ENCODE results near the gene LYZL1. TPM values are rescaled to one million over a fixed set of nuclear protein-coding genes. Genes with fewer than 3 reads are reported as not detected.

Gene LYZL1
- polyA plus RNA-seq, 1 experiment, result not detected

- peak; percentile 46 for TF ChIP-seq CTCF (IDR thresholded peaks at IDR 0.05; ENCODE audit: insufficient read depth, low read depth, low read length)
- CTCF ChIA-PET, result interaction anchor here (0.6 to 3.1 kb wide), 6 partner anchors 7 to 580 kb away, joined by 3 to 20 read pairs (median 3); no protein-coding TSS in a partner anchor
- POLR2A ChIA-PET, result no interaction called here
Observed at GRCh38 chr10:29243750-29244149, 45.1 kb upstream of the LYZL1 start.

GRCh38 chr10:29244978-29245377 lies 43.9 kb upstream of the LYZL1 start:
- ChIA-PET POLR2A (no interaction called here), CTCF (interaction anchor here (1.3 to 3.1 kb wide), 2 partner anchors 8 to 581 kb away, joined by 4 to 20 read pairs; no protein-coding TSS in a partner anchor)
- no peak for TF ChIP-seq CTCF (IDR thresholded peaks at IDR 0.05; ENCODE audit: insufficient read depth, low read depth, low read length)
- no peak for DNase-seq (ENCODE audit: low read depth)
- no peaks in the 10 kb centered on the region for H3K36me3 ChIP-seq (ENCODE audit: control insufficient read depth, insufficient read depth, low read length)
- peaks cover 12% of the 10 kb centered on the region for H3K27me3 ChIP-seq (ENCODE audit: control insufficient read depth, insufficient read depth, low read length)
- H3K4me3 ChIP-seq (ENCODE audit: low read depth, low read length), result no peak overlapping the region

More at GRCh38 chr10:29243750-29244149, 45.1 kb upstream of the LYZL1 start:
- DNase-seq (ENCODE audit: low read depth), result no peak
- Histone ChIP-seq H3K36me3 (ENCODE audit: control insufficient read depth, insufficient read depth, low read length) (no peaks in the 10 kb centered on the region), H3K4me3 (ENCODE audit: low read depth, low read length) (no peak overlapping the region), H3K27me3 (ENCODE audit: control insufficient read depth, insufficient read depth, low read length) (peaks cover 9% of the 10 kb centered on the region)

- no peak overlapping the region for H3K4me3 ChIP-seq (ENCODE audit: low read depth, low read length)
- H3K27me3 ChIP-seq (ENCODE audit: control insufficient read depth, insufficient read depth, low read length), result peaks cover 14% of the 10 kb centered on the region
- H3K36me3 ChIP-seq (ENCODE audit: control insufficient read depth, insufficient read depth, low read length), result no peaks in the 10 kb centered on the region
- no peak for TF ChIP-seq CTCF (IDR thresholded peaks at IDR 0.05; ENCODE audit: insufficient read depth, low read depth, low read length)
- DNase-seq (ENCODE audit: low read depth), result no peak
- ChIA-PET CTCF (interaction anchor here (0.6 to 1.3 kb wide), 2 partner anchors 581 to 931 kb away, joined by 3 to 4 read pairs; no protein-coding TSS in a partner anchor), POLR2A (no interaction called here)
Observed at GRCh38 chr10:29245476-29245875, 43.4 kb upstream of the LYZL1 start.

- POLR2A ChIA-PET, result no interaction called here
- Histone ChIP-seq H3K36me3 (ENCODE audit: control insufficient read depth, insufficient read depth, low read length) (no peaks in the 10 kb centered on the region), H3K4me3 (ENCODE audit: low read depth, low read length) (no peak overlapping the region), H3K27me3 (ENCODE audit: control insufficient read depth, insufficient read depth, low read length) (peaks cover 10% of the 10 kb centered on the region)
- TF ChIP-seq CTCF (IDR thresholded peaks at IDR 0.05; ENCODE audit: insufficient read depth, low read depth, low read length), result no peak
- CTCF ChIA-PET, result no interaction called here
- no peak for DNase-seq (ENCODE audit: low read depth)
Observed at GRCh38 chr10:29246449-29246848, 42.4 kb upstream of the LYZL1 start.

- ChIA-PET CTCF (interaction anchor here (0.6 kb wide), 1 partner anchor 235 kb away, joined by 3 read pairs; no protein-coding TSS in a partner anchor), POLR2A (no interaction called here)
- no peaks in the 10 kb centered on the region for H3K36me3 ChIP-seq (ENCODE audit: control insufficient read depth, insufficient read depth, low read length)
- TF ChIP-seq CTCF (IDR thresholded peaks at IDR 0.05; ENCODE audit: insufficient read depth, low read depth, low read length), result no peak
- peaks cover 19% of the 10 kb centered on the region for H3K27me3 ChIP-seq (ENCODE audit: control insufficient read depth, insufficient read depth, low read length)
- DNase-seq (ENCODE audit: low read depth), result no peak
- H3K4me3 ChIP-seq (ENCODE audit: low read depth, low read length), result no peak overlapping the region
Observed at GRCh38 chr10:29248158-29248557, 40.7 kb upstream of the LYZL1 start.

Data from BJ (cell line).